K562 (cell line): Measurements from ENCODE around the gene MYO9A. TPM values are rescaled to one million over a fixed set of nuclear protein-coding genes. Genes with fewer than 3 reads are reported as not detected.

ENCODE experiments used
- ATAC-seq: fragments of 200-7000 bp; cut with Tn5 transposase; 3 replicates; pipeline ENCODE4 v1.9.1; 2020; ENCODE audit warnings: moderate library complexity
- BruUV-seq: library from RNA; stranded (reverse); fragments of 400-500 nt; replicated peaks from 2 replicates; lab custom pipeline; 2021; lab: Mats Ljungman, UMichigan
- CTCF ChIA-PET: fragments of 300-600 bp; formaldehyde crosslinking; extraction: SDS; loops from one replicate; lab custom pipeline; 2021; ENCODE audit warnings: low intra/inter-chr PET ratio; lab: Yijun Ruan, JAX
- POLR2A ChIA-PET: fragments of 300-600, 350-650 bp; sonication (Branson Sonifier 250); formaldehyde crosslinking; extraction: SDS; loops from one replicate; lab custom pipeline; 2021; ENCODE audit warnings: antibody characterized with exemption, inconsistent platforms; lab: Yijun Ruan, JAX
- DNase-seq, 4 experiments: peaks; one replicate each; pipeline versions ENCODE4 v3.0.0 to v3.0.0-alpha.2; 2011 to 2018; ENCODE audit warnings: low spot score in 3 of 4, mixed read lengths in 3 of 4; ENCODE audit errors: extremely low read depth in 1 of 4
- FAIRE-seq: peaks from 2 replicates; lab custom pipeline; 2011; peaks lifted over from hg19 to GRCh38; lab: Jason Lieb, UNC
- H2AFZ ChIP-seq: 2 replicates; pipeline ENCODE4 v1.6.0; 2011; ENCODE audit warnings: low read depth, low read length, control low read depth, inconsistent platforms
- H3K27ac ChIP-seq: fragments of 200-600 bp; 3 replicates; pipeline ENCODE4 v1.8.0; 2011; ENCODE audit warnings: low read depth, mild to moderate bottlenecking, control low read depth, inconsistent platforms, low read length, moderate library complexity, mixed read lengths; ENCODE audit errors: extremely low read depth
- H3K27me3 ChIP-seq, 2 experiments: fragments of 300-600 bp in 1 of 2; 2 replicates in 1 of 2; 3 replicates in 1 of 2; pipeline versions ENCODE4 v1.6.0 to v1.8.0; 2011; ENCODE audit warnings: inconsistent platforms in 2 of 2, low read length in 2 of 2, mild to moderate bottlenecking in 1 of 2, mixed read lengths in 1 of 2, moderate library complexity in 1 of 2; ENCODE audit not compliant: control insufficient read depth in 2 of 2, insufficient read depth in 2 of 2
- H3K36me3 ChIP-seq: fragments of 300-600 bp; 3 replicates; pipeline ENCODE4 v1.8.0; 2011; ENCODE audit warnings: mild to moderate bottlenecking, low read length, inconsistent platforms; ENCODE audit not compliant: control insufficient read depth, insufficient read depth
- H3K4me1 ChIP-seq, 2 experiments: fragments of 200-600 bp in 1 of 2; replicated peaks in 1 of 2; 2 replicates in 1 of 2; 3 replicates in 1 of 2; pipeline versions ENCODE4 v1.5.1 to v1.8.0; 2011; ENCODE audit warnings: inconsistent platforms in 2 of 2, low read length in 2 of 2, mild to moderate bottlenecking in 1 of 2, mixed read lengths in 1 of 2, moderate library complexity in 1 of 2; ENCODE audit not compliant: control insufficient read depth in 2 of 2, insufficient read depth in 2 of 2
- H3K4me2 ChIP-seq: 2 replicates; pipeline ENCODE4 v1.6.1; 2011; ENCODE audit warnings: low read length, control low read depth, inconsistent platforms, mixed read lengths; ENCODE audit not compliant: insufficient read depth
- H3K4me3 ChIP-seq: fragments of 200-600 bp; sonication (generic), shearing (Covaris generic); 2 replicates; pipeline ENCODE4 v1.5.1; 2016; ENCODE audit warnings: control low read depth, inconsistent platforms
- H3K79me2 ChIP-seq: fragments of 200-600 bp; 3 replicates; pipeline ENCODE4 v1.8.0; 2011; ENCODE audit warnings: low read length, inconsistent platforms; ENCODE audit not compliant: control insufficient read depth, insufficient read depth
- H3K9ac ChIP-seq, 2 experiments: 2 replicates each; pipeline versions ENCODE4 v1.6.0 to v1.6.1; 2011; ENCODE audit warnings: low read depth in 2 of 2, low read length in 2 of 2, control low read depth in 1 of 2, inconsistent platforms in 1 of 2, mild to moderate bottlenecking in 1 of 2, mixed read lengths in 1 of 2; ENCODE audit not compliant: insufficient read depth in 1 of 2
- H3K9me1 ChIP-seq: one replicate; pipeline ENCODE4 v1.6.0; 2011; ENCODE audit warnings: inconsistent platforms, mild to moderate bottlenecking, low read length, moderate library complexity; ENCODE audit not compliant: control insufficient read depth, insufficient read depth
- H3K9me3 ChIP-seq: replicated peaks from 2 replicates; pipeline ENCODE4 v1.5.1; 2011; ENCODE audit warnings: low read depth, low read length, inconsistent platforms; ENCODE audit not compliant: control insufficient read depth, insufficient read depth
- H4K20me1 ChIP-seq: replicated peaks from 2 replicates; pipeline ENCODE4 v1.6.1; 2011; ENCODE audit warnings: low read length, inconsistent platforms, mixed read lengths; ENCODE audit not compliant: control insufficient read depth, insufficient read depth
- MYC ChIP-seq, 2 experiments: fragments of 250-450 bp in 1 of 2; sonication (Bioruptor Pico) in 1 of 2; IDR thresholded peaks; 2 replicates each; pipeline versions ENCODE4 v1.5.1 to v1.6.1; 2012 to 2021; ENCODE audit warnings: low read depth in 2 of 2, borderline replicate concordance in 1 of 2, improper control_type of control experiment in 1 of 2, low read length in 1 of 2, mild to moderate bottlenecking in 1 of 2, moderate library complexity in 1 of 2
- SMARCB1 ChIP-seq: IDR thresholded peaks from 2 replicates; pipeline ENCODE4 v1.6.1; 2011; ENCODE audit warnings: improper control_type of control experiment, low read depth; ENCODE audit not compliant: insufficient read length
- XRCC3 ChIP-seq: fragments of 450-650 bp; IDR thresholded peaks from 2 replicates; pipeline ENCODE4 v1.6.1; 2017; ENCODE audit warnings: mild to moderate bottlenecking, moderate library complexity
- ZC3H8 ChIP-seq: fragments of 450-650 bp; IDR thresholded peaks from 2 replicates; pipeline ENCODE4 v1.6.1; 2017
- ZNF146 ChIP-seq: IDR thresholded peaks from one replicate; pipeline ENCODE4 v1.6.1; 2018; ENCODE audit warnings: missing compliant biosample characterization; ENCODE audit not compliant: unreplicated experiment
- ZNF311 ChIP-seq: fragments of 250-450 bp; sonication (Bioruptor Pico); IDR thresholded peaks from 2 replicates; pipeline ENCODE4 v1.4.0; 2020; ENCODE audit warnings: mild to moderate bottlenecking, moderate library complexity
- WGBS: fragments of 100-300 bp; shearing (Covaris generic); methylation state at CpG from one replicate; pipeline ENCODE4 v1.1.6; 2016; ENCODE audit warnings: low coverage, mixed read lengths; ENCODE audit not compliant: insufficient coverage; ENCODE audit errors: missing lambda C conversion rate; 5-methylcytosine and 5-hydroxymethylcytosine counted together
- in situ Hi-C: fragments of 300-500 bp; cut with MboI; formaldehyde crosslinking; loops from 4 replicates; pipeline ENCODE4 v1.15.0; 2018; ENCODE audit warnings: inconsistent platforms, mixed read lengths
- intact Hi-C: fragments of 100-400 bp; cut with micrococcal nuclease; formaldehyde crosslinking; loops from 2 replicates; pipeline ENCODE4 v1.14.2; 2022
- polyA plus RNA-seq, 8 experiments: library from polyadenylated mRNA; depleted of rRNA in 4 of 8; stranded (reverse) in 5 of 8; unstranded in 3 of 8; fragments of >200 nt; fragmentation: Nextera tagmentation in 2 of 8; fragmentation: Illumina TruSeq in 1 of 8; extraction: Ambion mirVana in 2 of 8; extraction: Trizol in 1 of 8; gene quantifications; 2 replicates each; pipeline versions ENCODE4 v1.2.1 to v1.2.3, GENCODE V29; 2011 to 2014; ENCODE audit warnings: inconsistent platforms in 1 of 8, missing spikeins in 1 of 8
- total RNA-seq, 7 experiments: library from RNA; depleted of rRNA in 6 of 7; stranded (reverse); fragments of >200 nt in 6 of 7; fragmentation: Illumina TruSeq in 2 of 7; extraction: Trizol in 2 of 7; gene quantifications; 2 replicates each; pipeline versions ENCODE4 v1.2.1 to v1.2.3, GENCODE V29; 2011 to 2021; ENCODE audit warnings: low replicate concordance in 1 of 7
- TF ChIP-seq, protein P1 (sequence below): sonication (generic); formaldehyde crosslinking; IDR thresholded peaks from 2 replicates; pipeline ENCODE4 v1.8.1; 2022; ENCODE audit warnings: missing genetic modification reagents

The MYO9A gene
- total and polyA plus RNA-seq, 9 of the 15 experiments (the other 6 are each of a cell fraction or from before 2014, with no cell fraction given) = 1.9 to 15.4 (median 5.8) TPM

DNA sequence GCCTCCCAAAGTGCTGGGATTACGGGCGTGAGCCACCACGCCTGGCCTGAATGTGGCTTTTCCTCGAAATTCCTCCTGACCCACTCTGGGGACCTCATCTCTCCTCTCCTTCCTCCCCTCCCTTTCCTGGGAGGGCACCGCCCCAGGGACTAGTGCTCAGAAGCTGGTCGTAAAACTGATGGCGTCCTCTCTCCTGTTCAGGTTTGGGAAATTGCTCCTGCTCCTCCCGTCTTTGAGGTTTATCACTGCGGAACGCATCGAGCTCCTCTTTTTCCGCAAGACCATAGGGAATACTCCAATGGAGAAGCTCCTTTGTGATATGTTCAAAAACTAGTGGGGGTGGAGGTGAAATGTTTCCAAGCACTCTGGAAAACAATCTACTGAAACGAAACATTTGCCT lies 300.6 kb downstream of the MYO9A start (continued):
- TF ChIP-seq MYC (IDR thresholded peaks at IDR 0.05; ENCODE audit: low read depth, low read length) (no peak), MYC (CRISPR knock-in tag; IDR thresholded peaks at IDR 0.05; ENCODE audit: borderline replicate concordance, low read depth) (no peak), ZNF311 (CRISPR knock-in tag) (no peak), SMARCB1 (no peak), ZNF146 (CRISPR knock-in tag) (no peak)

DNA sequence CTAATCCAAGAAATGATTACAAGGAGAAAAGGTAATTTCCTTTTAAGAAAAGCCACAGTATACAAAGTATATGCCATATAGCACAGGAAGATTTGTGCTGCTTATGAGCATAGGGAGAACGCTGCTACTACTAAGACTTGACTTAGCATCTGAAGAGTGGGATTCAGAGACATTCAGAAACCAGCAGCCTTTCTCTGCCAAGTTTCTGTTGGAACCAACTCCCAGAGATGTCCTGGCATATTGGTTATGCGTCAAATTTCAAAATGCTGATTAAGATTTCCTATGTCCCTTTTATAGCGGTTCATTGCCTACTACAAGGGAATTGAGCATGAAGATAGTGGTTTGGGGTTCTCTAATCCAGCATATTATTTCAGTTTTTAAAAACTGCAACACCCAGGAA lies 302.6 kb downstream of the MYO9A start:
- intact Hi-C loops = no loop called here
- Histone ChIP-seq H3K9ac (no peak overlapping the region), H2AFZ (no peak overlapping the region)
- TF ChIP-seq, protein P1, sequence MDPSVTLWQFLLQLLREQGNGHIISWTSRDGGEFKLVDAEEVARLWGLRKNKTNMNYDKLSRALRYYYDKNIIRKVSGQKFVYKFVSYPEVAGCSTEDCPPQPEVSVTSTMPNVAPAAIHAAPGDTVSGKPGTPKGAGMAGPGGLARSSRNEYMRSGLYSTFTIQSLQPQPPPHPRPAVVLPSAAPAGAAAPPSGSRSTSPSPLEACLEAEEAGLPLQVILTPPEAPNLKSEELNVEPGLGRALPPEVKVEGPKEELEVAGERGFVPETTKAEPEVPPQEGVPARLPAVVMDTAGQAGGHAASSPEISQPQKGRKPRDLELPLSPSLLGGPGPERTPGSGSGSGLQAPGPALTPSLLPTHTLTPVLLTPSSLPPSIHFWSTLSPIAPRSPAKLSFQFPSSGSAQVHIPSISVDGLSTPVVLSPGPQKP (CRISPR knock-in tag) = no peak
- TF ChIP-seq XRCC3 (no peak), ZC3H8 (no peak)
- TF ChIP-seq, all 486 proteins: peak for 0
- H3K9me1 ChIP-seq = no peaks in the 10 kb centered on the region
- WGBS = 1% methylated on average over 3 of the region's 3 CpGs
- H3K9me3 ChIP-seq = no peaks in the 10 kb centered on the region
- DNase-seq (no peak), ATAC-seq (no peak), FAIRE-seq (no peak)
- in situ Hi-C loops = no loop called here
- ChIA-PET CTCF (no interaction called here), POLR2A (no interaction called here)
- H4K20me1 ChIP-seq = no peaks in the 10 kb centered on the region; the same call in none of the 2 replicates
- no peak overlapping the region for H3K27ac ChIP-seq
- no TSS peak for BruUV-seq
- no peak overlapping the region for H3K4me3 ChIP-seq
- H3K79me2 ChIP-seq = no peaks in the 10 kb centered on the region
- H3K4me2 ChIP-seq = no peak overlapping the region
- no peaks in the 10 kb centered on the region for H3K36me3 ChIP-seq
- peaks cover 19 to 58% of the 10 kb centered on the region in 2 experiments; a peak in 4 of 5 replicates for H3K27me3 ChIP-seq
- no peaks in the 10 kb centered on the region for H3K4me1 ChIP-seq
